ENCODE results near the gene ARID1B. TPM values are rescaled to one million over a fixed set of nuclear protein-coding genes. Genes with fewer than 3 reads are reported as not detected.

Gene ARID1B
- total RNA-seq, 1 donor from 2014 or later, result 62.1 TPM

DNA sequence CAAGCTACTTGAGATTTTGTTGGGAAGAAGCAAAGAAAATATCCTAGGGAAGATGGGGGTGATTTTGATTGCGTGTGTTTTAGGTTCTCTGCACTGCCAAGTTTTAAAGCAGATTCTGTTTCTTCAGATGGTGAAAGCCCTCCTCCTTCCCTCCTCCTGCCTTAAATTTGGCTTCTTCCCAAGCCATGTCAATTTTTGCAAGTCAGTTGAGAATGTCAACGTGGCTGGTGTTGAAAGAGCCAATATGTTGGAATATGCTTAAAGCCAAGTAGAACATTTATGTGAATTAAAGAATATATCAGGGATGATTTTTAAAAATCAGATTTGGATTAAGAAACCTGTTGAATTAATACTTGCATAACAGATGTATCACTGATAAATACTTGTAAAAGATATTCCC lies 270.8 kb downstream of the ARID1B start:
- Mint-ChIP-seq H3K9me3 (no peaks in the 10 kb centered on the region), H3K27me3 (ENCODE audit: insufficient read depth, low read depth) (peaks cover 2% of the 10 kb centered on the region), H3K4me3 (no peak overlapping the region), H3K27ac (no peak overlapping the region), H3K36me3 (peaks cover 2% of the 10 kb centered on the region), H3K4me1 (peaks cover 19% of the 10 kb centered on the region)
- TF ChIP-seq, protein P1, sequence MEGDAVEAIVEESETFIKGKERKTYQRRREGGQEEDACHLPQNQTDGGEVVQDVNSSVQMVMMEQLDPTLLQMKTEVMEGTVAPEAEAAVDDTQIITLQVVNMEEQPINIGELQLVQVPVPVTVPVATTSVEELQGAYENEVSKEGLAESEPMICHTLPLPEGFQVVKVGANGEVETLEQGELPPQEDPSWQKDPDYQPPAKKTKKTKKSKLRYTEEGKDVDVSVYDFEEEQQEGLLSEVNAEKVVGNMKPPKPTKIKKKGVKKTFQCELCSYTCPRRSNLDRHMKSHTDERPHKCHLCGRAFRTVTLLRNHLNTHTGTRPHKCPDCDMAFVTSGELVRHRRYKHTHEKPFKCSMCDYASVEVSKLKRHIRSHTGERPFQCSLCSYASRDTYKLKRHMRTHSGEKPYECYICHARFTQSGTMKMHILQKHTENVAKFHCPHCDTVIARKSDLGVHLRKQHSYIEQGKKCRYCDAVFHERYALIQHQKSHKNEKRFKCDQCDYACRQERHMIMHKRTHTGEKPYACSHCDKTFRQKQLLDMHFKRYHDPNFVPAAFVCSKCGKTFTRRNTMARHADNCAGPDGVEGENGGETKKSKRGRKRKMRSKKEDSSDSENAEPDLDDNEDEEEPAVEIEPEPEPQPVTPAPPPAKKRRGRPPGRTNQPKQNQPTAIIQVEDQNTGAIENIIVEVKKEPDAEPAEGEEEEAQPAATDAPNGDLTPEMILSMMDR (IDR thresholded peaks at IDR 0.05), result no peak
- TF ChIP-seq EZH2 (IDR thresholded peaks at IDR 0.05) (no peak), EZH2phosphoT487 (IDR thresholded peaks at IDR 0.05) (no peak)
- no peak for DNase-seq (ENCODE audit: low spot score)
- Histone ChIP-seq H2AFZ (replicated peaks) (no peak overlapping the region), H3F3A (ENCODE audit: low read depth) (peaks cover 7% of the 10 kb centered on the region), H3K4me3 (no peak overlapping the region), H3K36me3 (no peaks in the 10 kb centered on the region), H3K4me2 (no peak overlapping the region), H4K20me1 (ENCODE audit: low read depth) (peaks cover 20% of the 10 kb centered on the region), H3K79me2 (ENCODE audit: low read depth) (peaks cover 94% of the 10 kb centered on the region), H3K9me3 (ENCODE audit: low read depth) (no peaks in the 10 kb centered on the region), H3K4me1 (peaks cover 5% of the 10 kb centered on the region), H3K27ac (no peak overlapping the region), H3K9ac (no peak overlapping the region), H3K27me3 (no peaks in the 10 kb centered on the region)

DNA sequence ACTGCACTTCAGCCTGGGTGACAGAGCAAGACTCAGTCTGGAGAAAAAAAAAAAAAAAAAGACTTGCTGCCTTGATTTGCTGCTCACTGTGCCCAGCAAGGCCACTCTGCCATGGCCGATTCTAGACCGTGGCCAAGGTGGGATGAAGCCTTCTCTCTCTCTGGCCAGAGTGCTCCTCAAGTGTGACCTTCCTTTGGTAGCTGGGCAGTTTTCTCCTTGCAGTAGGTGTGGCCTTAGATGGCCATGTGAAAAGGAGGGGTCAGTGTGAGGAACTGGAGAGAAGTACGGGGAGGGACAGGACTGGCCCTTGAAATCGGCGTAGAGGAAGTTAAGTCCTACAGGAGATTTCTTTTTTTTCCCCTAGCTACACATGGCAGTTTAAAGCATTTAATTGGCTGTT lies 272.0 kb downstream of the ARID1B start:
- H2AFZ ChIP-seq (replicated peaks), result no peak overlapping the region
- no peak overlapping the region for H3K4me2 ChIP-seq
- peaks cover 12% of the 10 kb centered on the region for H4K20me1 ChIP-seq (ENCODE audit: low read depth)
- no peak overlapping the region for H3K4me3 Mint-ChIP-seq
- no peak overlapping the region for H3K9ac ChIP-seq
- TF ChIP-seq EZH2 (IDR thresholded peaks at IDR 0.05) (no peak), EZH2phosphoT487 (IDR thresholded peaks at IDR 0.05) (no peak)
- TF ChIP-seq, protein P1 (IDR thresholded peaks at IDR 0.05), result no peak
- H3K4me3 ChIP-seq, result no peak overlapping the region
- H3K27ac Mint-ChIP-seq, result peak overlapping the region; percentile 15
- DNase-seq (ENCODE audit: low spot score), result no peak
- H3K9me3 ChIP-seq (ENCODE audit: low read depth), result no peaks in the 10 kb centered on the region
- no peaks in the 10 kb centered on the region for H3K27me3 Mint-ChIP-seq (ENCODE audit: insufficient read depth, low read depth)
- H3K36me3 ChIP-seq, result no peaks in the 10 kb centered on the region
- H3K79me2 ChIP-seq (ENCODE audit: low read depth), result peaks cover 96% of the 10 kb centered on the region
- peaks cover 5% of the 10 kb centered on the region for H3K4me1 ChIP-seq
- no peaks in the 10 kb centered on the region for H3K27me3 ChIP-seq
- peaks cover 19% of the 10 kb centered on the region for H3K4me1 Mint-ChIP-seq
- H3F3A ChIP-seq (ENCODE audit: low read depth), result peaks cover 5% of the 10 kb centered on the region
- peaks cover 4% of the 10 kb centered on the region for H3K36me3 Mint-ChIP-seq
- H3K27ac ChIP-seq, result no peak overlapping the region
- H3K9me3 Mint-ChIP-seq, result no peaks in the 10 kb centered on the region

DNA sequence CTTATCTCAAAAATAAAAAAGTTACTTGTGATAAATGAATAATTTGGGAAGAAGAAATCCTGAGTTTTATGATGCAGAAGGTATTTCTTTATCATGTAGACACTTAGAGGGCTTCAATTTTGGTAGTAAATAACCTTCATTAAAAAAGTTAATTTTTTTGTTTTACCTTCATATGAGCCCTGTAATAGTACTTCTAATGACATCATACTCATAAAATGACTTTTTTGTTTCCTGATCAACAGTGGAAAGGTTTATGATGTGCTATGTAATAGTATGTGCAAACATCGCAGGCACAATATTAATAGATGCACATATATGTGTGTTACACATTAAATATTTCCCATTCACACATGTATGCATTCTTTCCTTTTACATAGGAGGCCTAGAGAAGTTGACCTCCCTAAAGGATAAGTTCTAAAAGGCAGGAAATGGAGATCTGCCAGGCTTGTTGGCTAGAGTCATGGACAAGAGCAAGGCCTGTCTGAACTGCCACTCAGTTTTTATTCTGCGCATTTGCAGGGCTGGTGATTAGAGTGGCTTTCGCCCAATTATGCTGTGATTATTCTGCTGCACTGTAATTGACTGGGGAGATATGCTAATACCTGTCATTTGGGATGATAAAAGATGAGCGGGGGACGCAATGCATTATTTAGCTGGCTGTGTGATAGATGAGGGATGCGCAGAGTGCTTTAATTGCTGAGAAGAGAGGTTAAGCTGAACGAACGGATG lies 273.5 kb downstream of the ARID1B start:
- H3K4me1 ChIP-seq, result no peaks in the 10 kb centered on the region
- H3K79me2 ChIP-seq (ENCODE audit: low read depth), result peaks cover 95% of the 10 kb centered on the region

More for the DNA sequence above, 273.5 kb downstream of the ARID1B start:
- Histone ChIP-seq H3F3A (ENCODE audit: low read depth) (no peaks in the 10 kb centered on the region), H3K9ac (no peak overlapping the region), H3K4me3 (no peak overlapping the region), H3K4me2 (no peak overlapping the region), H3K9me3 (ENCODE audit: low read depth) (no peaks in the 10 kb centered on the region), H2AFZ (replicated peaks) (no peak overlapping the region), H3K27me3 (no peaks in the 10 kb centered on the region), H4K20me1 (ENCODE audit: low read depth) (peaks cover 12% of the 10 kb centered on the region), H3K27ac (no peak overlapping the region), H3K36me3 (no peaks in the 10 kb centered on the region)
- DNase-seq (ENCODE audit: low spot score), result no peak
- Mint-ChIP-seq H3K4me3 (no peak overlapping the region), H3K27ac (no peak overlapping the region), H3K36me3 (peaks cover 4% of the 10 kb centered on the region), H3K27me3 (ENCODE audit: insufficient read depth, low read depth) (peaks cover 2% of the 10 kb centered on the region), H3K4me1 (peaks cover 17% of the 10 kb centered on the region), H3K9me3 (no peaks in the 10 kb centered on the region)
- TF ChIP-seq EZH2 (IDR thresholded peaks at IDR 0.05), result no peak
- TF ChIP-seq, protein P1 (IDR thresholded peaks at IDR 0.05), result no peak
- no peak for TF ChIP-seq EZH2phosphoT487 (IDR thresholded peaks at IDR 0.05)

Measured in neural progenitor cell (in vitro differentiated cells).